Stomach smooth muscle (tissue), 2 donors: ENCODE results near the gene IFT88.

Source experiments
- H3K27ac ChIP-seq: one replicate; pipeline ENCODE4 v1.7.0; 2013; ENCODE audit warnings: mild to moderate bottlenecking, low read length, inconsistent platforms
- H3K27me3 ChIP-seq, 2 donors: one replicate each; pipeline ENCODE4 v1.7.0; 2013; ENCODE audit warnings: low read length in 2 of 2; ENCODE audit not compliant: insufficient read depth in 2 of 2, control insufficient read depth in 1 of 2
- H3K36me3 ChIP-seq, 2 donors: one replicate each; pipeline ENCODE4 v1.7.0; 2013; ENCODE audit warnings: low read length in 2 of 2; ENCODE audit not compliant: control insufficient read depth in 2 of 2, insufficient read depth in 2 of 2
- H3K4me1 ChIP-seq: one replicate; pipeline ENCODE4 v1.7.0; 2013; ENCODE audit warnings: low read length; ENCODE audit not compliant: control insufficient read depth, insufficient read depth
- H3K4me3 ChIP-seq, 2 donors: one replicate each; pipeline ENCODE4 v1.7.0; 2013; ENCODE audit warnings: low read length in 2 of 2
- H3K9ac ChIP-seq, 2 donors: one replicate each; pipeline ENCODE4 v1.7.0; 2013; ENCODE audit warnings: low read length in 2 of 2, mild to moderate bottlenecking in 1 of 2
- H3K9me3 ChIP-seq, 2 donors: one replicate each; pipeline ENCODE4 v1.7.0; 2013; ENCODE audit warnings: low read length in 2 of 2; ENCODE audit not compliant: control insufficient read depth in 2 of 2
- donor health status: healthy.
- donor health status: Pancreatic carcinoma.

The IFT88 gene

GRCh38 chr13:20636079-20636478 is 69.1 kb downstream of the IFT88 start:
- H3K4me3 ChIP-seq: no peak overlapping the region
- no peaks in the 10 kb centered on the region for H3K4me1 ChIP-seq

GRCh38 chr13:20637811-20638210 is 70.9 kb downstream of the IFT88 start:
- Histone ChIP-seq H3K27ac (no peak overlapping the region), H3K4me3 (no peak overlapping the region), H3K27me3 (no peaks in the 10 kb centered on the region), H3K4me1 (no peaks in the 10 kb centered on the region), H3K9ac (no peak overlapping the region), H3K9me3 (no peaks in the 10 kb centered on the region), H3K36me3 (peaks cover 3 to 9% of the 10 kb centered on the region in 2 donors)

More at GRCh38 chr13:20636079-20636478, 69.1 kb downstream of the IFT88 start:
- Histone ChIP-seq H3K36me3 (peaks cover 4 to 9% of the 10 kb centered on the region in 2 donors), H3K9me3 (no peaks in the 10 kb centered on the region), H3K27ac (no peak overlapping the region), H3K9ac (no peak overlapping the region), H3K27me3 (no peaks in the 10 kb centered on the region)

- H3K9ac ChIP-seq: no peak overlapping the region
- H3K9me3 ChIP-seq: no peaks in the 10 kb centered on the region
- no peaks in the 10 kb centered on the region for H3K36me3 ChIP-seq
- H3K27ac ChIP-seq: no peak overlapping the region
- no peaks in the 10 kb centered on the region for H3K4me1 ChIP-seq
- no peak overlapping the region for H3K4me3 ChIP-seq
- no peaks in the 10 kb centered on the region for H3K27me3 ChIP-seq
Observed at GRCh38 chr13:20647758-20648157, 80.8 kb downstream of the IFT88 start.

- H3K4me1 ChIP-seq: no peaks in the 10 kb centered on the region
- H3K9ac ChIP-seq: no peak overlapping the region
- no peaks in the 10 kb centered on the region for H3K9me3 ChIP-seq
- H3K27me3 ChIP-seq: no peaks in the 10 kb centered on the region
- no peak overlapping the region for H3K4me3 ChIP-seq
- no peak overlapping the region for H3K27ac ChIP-seq
- no peaks in the 10 kb centered on the region for H3K36me3 ChIP-seq
Observed at GRCh38 chr13:20652946-20653345, 86.0 kb downstream of the IFT88 start.

GRCh38 chr13:20654156-20654555 is 87.2 kb downstream of the IFT88 start:
- H3K4me3 ChIP-seq: no peak overlapping the region
- no peaks in the 10 kb centered on the region for H3K27me3 ChIP-seq
- no peaks in the 10 kb centered on the region for H3K36me3 ChIP-seq
- no peaks in the 10 kb centered on the region for H3K4me1 ChIP-seq
- no peak overlapping the region for H3K9ac ChIP-seq
- no peaks in the 10 kb centered on the region for H3K9me3 ChIP-seq
- no peak overlapping the region for H3K27ac ChIP-seq

GRCh38 chr13:20658451-20659040 is 91.6 kb downstream of the IFT88 start:
- Histone ChIP-seq H3K27me3 (no peaks in the 10 kb centered on the region), H3K4me3 (no peak overlapping the region), H3K4me1 (no peaks in the 10 kb centered on the region), H3K27ac (no peak overlapping the region), H3K9ac (no peak overlapping the region), H3K36me3 (peaks cover 0 to 2% of the 10 kb centered on the region in 2 donors), H3K9me3 (no peaks in the 10 kb centered on the region)

GRCh38 chr13:20664351-20664750 is 97.4 kb downstream of the IFT88 start:
- H3K9me3 ChIP-seq: no peaks in the 10 kb centered on the region
- no peak overlapping the region for H3K27ac ChIP-seq
- peaks cover 4 to 5% of the 10 kb centered on the region in 2 donors for H3K36me3 ChIP-seq
- H3K4me3 ChIP-seq: no peak overlapping the region
- no peaks in the 10 kb centered on the region for H3K27me3 ChIP-seq
- H3K9ac ChIP-seq: no peak overlapping the region
- no peaks in the 10 kb centered on the region for H3K4me1 ChIP-seq

GRCh38 chr13:20666948-20667347 is 100.0 kb downstream of the IFT88 start:
- H3K4me1 ChIP-seq: no peaks in the 10 kb centered on the region
- peaks cover 5 to 8% of the 10 kb centered on the region in 2 donors for H3K36me3 ChIP-seq
- no peak overlapping the region for H3K9ac ChIP-seq
- H3K9me3 ChIP-seq: no peaks in the 10 kb centered on the region
- H3K27me3 ChIP-seq: no peaks in the 10 kb centered on the region
- no peak overlapping the region for H3K4me3 ChIP-seq
- H3K27ac ChIP-seq: no peak overlapping the region

- Histone ChIP-seq H3K9ac (no peak overlapping the region), H3K27me3 (no peaks in the 10 kb centered on the region), H3K9me3 (no peaks in the 10 kb centered on the region), H3K4me1 (no peaks in the 10 kb centered on the region), H3K4me3 (no peak overlapping the region), H3K36me3 (peaks cover 9 to 12% of the 10 kb centered on the region in 2 donors), H3K27ac (no peak overlapping the region)
Observed at GRCh38 chr13:20667857-20668437, 101.0 kb downstream of the IFT88 start.

GRCh38 chr13:20669162-20669561 is 102.2 kb downstream of the IFT88 start:
- H3K27ac ChIP-seq: no peak overlapping the region
- no peak overlapping the region for H3K4me3 ChIP-seq
- H3K9me3 ChIP-seq: no peaks in the 10 kb centered on the region
- no peaks in the 10 kb centered on the region for H3K4me1 ChIP-seq
- H3K9ac ChIP-seq: no peak overlapping the region
- H3K36me3 ChIP-seq: peaks cover 7 to 11% of the 10 kb centered on the region in 2 donors
- no peaks in the 10 kb centered on the region for H3K27me3 ChIP-seq

GRCh38 chr13:20671789-20672188 is 104.8 kb downstream of the IFT88 start:
- Histone ChIP-seq H3K9me3 (no peaks in the 10 kb centered on the region), H3K36me3 (peaks cover 10 to 13% of the 10 kb centered on the region in 2 donors), H3K27ac (no peak overlapping the region), H3K9ac (no peak overlapping the region), H3K4me1 (no peaks in the 10 kb centered on the region), H3K4me3 (no peak overlapping the region), H3K27me3 (no peaks in the 10 kb centered on the region)
